GM18508 (cell line): ENCODE measurements around the gene SPINK7.
"Not testable (repeated sequence)": the region's sequence is repeated elsewhere in the genome, so short reads cannot be mapped to it uniquely, and the experiment has no call there.

Source experiments
- ATAC-seq: cut with Tn5 transposase; IDR thresholded peaks from one replicate; pipeline ENCODE4 v1.9.1; 2021; ENCODE audit warnings: moderate number of reproducible peaks; ENCODE audit not compliant: insufficient read depth, unreplicated experiment

The SPINK7 gene

GRCh38 chr5:148312153-148312552, at the start of gene SPINK7:
TSS of gene SPINK7 (plus strand) at chr5:148312423. CDS start at chr5:148312484, 61 bp downstream.
- no peak for ATAC-seq

GRCh38 chr5:148267962-148268361, 44.3 kb upstream of the SPINK7 start:
- ATAC-seq, result no peak

GRCh38 chr5:148268566-148268965, 43.7 kb upstream of the SPINK7 start, which contains the start of gene SPINK13:
TSS of gene SPINK13 (plus strand) at chr5:148268794. CDS start at chr5:148270073, 1,279 bp downstream.
- ATAC-seq, result no peak

GRCh38 chr5:148275129-148275528, 37.1 kb upstream of the SPINK7 start:
- not testable (repeated sequence) for ATAC-seq

GRCh38 chr5:148280893-148281292, 31.3 kb upstream of the SPINK7 start:
- not testable (repeated sequence) for ATAC-seq

GRCh38 chr5:148281336-148281735, 30.9 kb upstream of the SPINK7 start:
- ATAC-seq, result not testable (repeated sequence)

- no peak for ATAC-seq
These were observed 21.7 kb upstream of the SPINK7 start for GRCh38 chr5:148290271-148291195.

- ATAC-seq, result no peak
These were observed 14.5 kb upstream of the SPINK7 start for GRCh38 chr5:148297731-148298130.

- ATAC-seq, result no peak
These were observed 5.8 kb upstream of the SPINK7 start for GRCh38 chr5:148306446-148306845.

- no peak for ATAC-seq
These were observed 3.2 kb upstream of the SPINK7 start for GRCh38 chr5:148309019-148309418.

GRCh38 chr5:148309746-148310145, 2.5 kb upstream of the SPINK7 start:
- no peak for ATAC-seq

- ATAC-seq, result no peak
These were observed 739 bp upstream of the SPINK7 start for GRCh38 chr5:148311484-148311883.

GRCh38 chr5:148314187-148314586, 2.0 kb downstream of the SPINK7 start:
- ATAC-seq, result no peak

GRCh38 chr5:148314731-148315130, 2.5 kb downstream of the SPINK7 start:
- ATAC-seq, result no peak

- ATAC-seq, result not testable (repeated sequence)
These were observed 8.1 kb downstream of the SPINK7 start for GRCh38 chr5:148320011-148320963.

- no peak for ATAC-seq
These were observed 21.1 kb downstream of the SPINK7 start for GRCh38 chr5:148333262-148333849.

GRCh38 chr5:148335259-148335658, 23.0 kb downstream of the SPINK7 start, which contains the start of gene SPINK9:
TSS of gene SPINK9 (plus strand) at chr5:148335559. CDS start at chr5:148335614, 55 bp downstream.
- no peak for ATAC-seq

- no peak for ATAC-seq
These were observed 24.6 kb downstream of the SPINK7 start for GRCh38 chr5:148336704-148337435.

GRCh38 chr5:148342371-148343045, 30.3 kb downstream of the SPINK7 start:
- ATAC-seq, result no peak
